Esophagus muscularis mucosa (tissue), 4 donors: Measurements from ENCODE around the gene LRFN5. TPM values are rescaled to one million over a fixed set of nuclear protein-coding genes. Genes with fewer than 3 reads are reported as not detected.

Source experiments
- DNase-seq: peaks from one replicate; pipeline ENCODE4 v3.0.0-alpha.2; 2017; ENCODE audit errors: extremely low spot score
- H3K27ac ChIP-seq, 4 donors: fragments of 200-600 bp; sonication (generic); replicated peaks in 1 of 4; 1 replicate in 3 of 4; 2 replicates in 1 of 4; pipeline ENCODE4 v1.5.1; 2016 to 2019; ENCODE audit warnings: mild to moderate bottlenecking in 1 of 4
- H3K27me3 ChIP-seq, 4 donors: fragments of 200-600 bp; sonication (generic); one replicate each; pipeline versions ENCODE4 v1.5.1 to v1.6.0; 2016 to 2019
- H3K36me3 ChIP-seq, 4 donors: fragments of 200-600 bp; sonication (generic); one replicate each; pipeline ENCODE4 v1.5.1; 2016 to 2019
- H3K4me1 ChIP-seq, 4 donors: fragments of 200-600 bp; sonication (generic); one replicate each; pipeline ENCODE4 v1.5.1; 2016 to 2019
- H3K4me3 ChIP-seq, 4 donors: fragments of 200-600 bp; sonication (generic); 1 replicate in 2 of 4; 2 replicates in 2 of 4; pipeline ENCODE4 v1.5.1; 2016 to 2019; ENCODE audit warnings: mild to moderate bottlenecking in 4 of 4, moderate library complexity in 1 of 4
- H3K9me3 ChIP-seq, 4 donors: fragments of 200-600 bp; sonication (generic); 1 replicate in 3 of 4; 2 replicates in 1 of 4; pipeline ENCODE4 v1.5.1; 2016 to 2019
- EP300 ChIP-seq: sonication (generic); formaldehyde crosslinking; IDR thresholded peaks from one replicate; pipeline ENCODE4 v1.6.1; 2017; ENCODE audit warnings: antibody characterized with exemption
- POLR2A ChIP-seq: fragments of 450-650 bp; IDR thresholded peaks from one replicate; pipeline ENCODE4 v1.6.1; 2017; ENCODE audit warnings: antibody characterized with exemption, moderate library complexity, mild to moderate bottlenecking, low read depth
- POLR2AphosphoS5 ChIP-seq, 2 donors: sonication (generic); formaldehyde crosslinking; IDR thresholded peaks; one replicate each; pipeline ENCODE4 v1.6.1; 2017; ENCODE audit warnings: antibody characterized with exemption in 2 of 2
- WGBS: methylation state at CpG from one replicate; pipeline ENCODE4 v1.1.5; 2018; 5-methylcytosine and 5-hydroxymethylcytosine counted together
- intact Hi-C: fragments of 100-400 bp; cut with DNase I; formaldehyde crosslinking; loops from one replicate; pipeline ENCODE4 v1.15.1; 2023
- total RNA-seq, 4 donors: library from RNA; depleted of rRNA; stranded (reverse); fragments of >200 nt; gene quantifications; one replicate each; pipeline versions ENCODE4 v1.1.0 to v1.2.1, GENCODE V29; 2016
- TF ChIP-seq, protein P1 (sequence below), 3 experiments: fragments of 200-600 bp in 2 of 3; fragments of 450-650 bp in 1 of 3; sonication (generic) in 2 of 3; IDR thresholded peaks; one replicate each; pipeline ENCODE4 v1.5.1; 2017 to 2019; ENCODE audit warnings: antibody characterized with exemption in 3 of 3, mild to moderate bottlenecking in 2 of 3, moderate library complexity in 1 of 3

Gene LRFN5
- total RNA-seq, 4 donors from 2014 or later: 2.1 to 4.6 (median 3.3) TPM

GRCh38 chr14:41644606-41645005, 37.9 kb downstream of the LRFN5 start:
- intact Hi-C loops: no loop called here
- H3K36me3 ChIP-seq: no peaks in the 10 kb centered on the region
- no peaks in the 10 kb centered on the region for H3K9me3 ChIP-seq
- TF ChIP-seq, protein P1, sequence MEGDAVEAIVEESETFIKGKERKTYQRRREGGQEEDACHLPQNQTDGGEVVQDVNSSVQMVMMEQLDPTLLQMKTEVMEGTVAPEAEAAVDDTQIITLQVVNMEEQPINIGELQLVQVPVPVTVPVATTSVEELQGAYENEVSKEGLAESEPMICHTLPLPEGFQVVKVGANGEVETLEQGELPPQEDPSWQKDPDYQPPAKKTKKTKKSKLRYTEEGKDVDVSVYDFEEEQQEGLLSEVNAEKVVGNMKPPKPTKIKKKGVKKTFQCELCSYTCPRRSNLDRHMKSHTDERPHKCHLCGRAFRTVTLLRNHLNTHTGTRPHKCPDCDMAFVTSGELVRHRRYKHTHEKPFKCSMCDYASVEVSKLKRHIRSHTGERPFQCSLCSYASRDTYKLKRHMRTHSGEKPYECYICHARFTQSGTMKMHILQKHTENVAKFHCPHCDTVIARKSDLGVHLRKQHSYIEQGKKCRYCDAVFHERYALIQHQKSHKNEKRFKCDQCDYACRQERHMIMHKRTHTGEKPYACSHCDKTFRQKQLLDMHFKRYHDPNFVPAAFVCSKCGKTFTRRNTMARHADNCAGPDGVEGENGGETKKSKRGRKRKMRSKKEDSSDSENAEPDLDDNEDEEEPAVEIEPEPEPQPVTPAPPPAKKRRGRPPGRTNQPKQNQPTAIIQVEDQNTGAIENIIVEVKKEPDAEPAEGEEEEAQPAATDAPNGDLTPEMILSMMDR (IDR thresholded peaks at IDR 0.05): no peak
- no peak for TF ChIP-seq EP300
- TF ChIP-seq POLR2A: no peak
- no peak for TF ChIP-seq POLR2AphosphoS5 (IDR thresholded peaks at IDR 0.05)
- DNase-seq: no peak
- 97% methylated on average over 1 of the region's 1 CpG for WGBS
- no peaks in the 10 kb centered on the region for H3K27me3 ChIP-seq
- no peak overlapping the region for H3K4me3 ChIP-seq
- no peaks in the 10 kb centered on the region for H3K4me1 ChIP-seq
- H3K27ac ChIP-seq: no peak overlapping the region

GRCh38 chr14:41650802-41651201, 44.1 kb downstream of the LRFN5 start:
- TF ChIP-seq POLR2AphosphoS5 (IDR thresholded peaks at IDR 0.05): no peak
- TF ChIP-seq, protein P1 (IDR thresholded peaks at IDR 0.05): no peak
- TF ChIP-seq EP300: no peak
- TF ChIP-seq POLR2A: no peak
- intact Hi-C loops: no loop called here
- 85% methylated on average over 1 of the region's 1 CpG for WGBS

GRCh38 chr14:41654196-41654595, 47.5 kb downstream of the LRFN5 start:
- Histone ChIP-seq H3K36me3 (no peaks in the 10 kb centered on the region), H3K4me3 (no peak overlapping the region), H3K27me3 (no peaks in the 10 kb centered on the region), H3K9me3 (no peaks in the 10 kb centered on the region), H3K27ac (no peak overlapping the region), H3K4me1 (no peaks in the 10 kb centered on the region)
- intact Hi-C loops: no loop called here
- DNase-seq: no peak
- TF ChIP-seq, protein P1 (IDR thresholded peaks at IDR 0.05): no peak
- TF ChIP-seq POLR2AphosphoS5 (IDR thresholded peaks at IDR 0.05): no peak
- TF ChIP-seq EP300: no peak
- WGBS: 75% methylated on average over 1 of the region's 1 CpG

More at GRCh38 chr14:41650802-41651201, 44.1 kb downstream of the LRFN5 start:
- H3K4me1 ChIP-seq: no peaks in the 10 kb centered on the region
- H3K4me3 ChIP-seq: no peak overlapping the region
- H3K27ac ChIP-seq: no peak overlapping the region
- no peaks in the 10 kb centered on the region for H3K36me3 ChIP-seq
- H3K27me3 ChIP-seq: no peaks in the 10 kb centered on the region
- no peak for DNase-seq
- H3K9me3 ChIP-seq: no peaks in the 10 kb centered on the region

DNA sequence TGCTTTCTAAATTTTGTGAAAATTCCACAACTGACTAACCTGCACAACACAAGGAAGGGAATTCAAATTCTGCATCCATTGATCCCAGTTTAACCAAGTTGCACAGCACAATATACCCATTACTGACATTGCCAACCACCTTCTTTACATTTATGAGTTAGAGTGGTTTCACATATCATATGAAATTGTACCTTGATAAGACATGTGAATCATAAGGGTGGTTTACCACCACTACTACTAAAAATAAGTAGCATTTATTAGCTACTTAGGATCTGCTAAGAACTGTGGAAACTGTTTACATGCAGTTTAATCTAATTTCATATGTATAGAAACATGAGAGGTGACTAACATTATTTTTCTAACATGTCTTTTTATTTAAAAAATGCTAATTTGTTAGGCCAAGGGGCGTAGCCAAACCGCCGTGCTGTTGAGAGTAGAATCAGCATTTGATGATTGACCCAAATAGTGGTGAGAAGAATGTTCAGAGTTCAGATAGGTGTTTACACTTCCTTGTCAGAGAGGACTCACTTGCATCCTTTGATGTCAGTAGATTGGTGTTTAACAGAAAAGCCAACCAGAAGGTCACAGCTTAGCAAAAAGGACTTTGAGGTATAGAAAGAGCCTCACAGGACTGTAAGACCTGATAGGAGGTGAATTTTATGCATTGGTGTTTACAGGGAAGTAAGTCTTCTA, 56.2 kb downstream of the LRFN5 start:
- Histone ChIP-seq H3K4me1 (no peaks in the 10 kb centered on the region), H3K27ac (no peak overlapping the region), H3K4me3 (no peak overlapping the region), H3K27me3 (no peaks in the 10 kb centered on the region), H3K36me3 (no peaks in the 10 kb centered on the region), H3K9me3 (no peaks in the 10 kb centered on the region)
- intact Hi-C loops: no loop called here
- TF ChIP-seq, protein P1 (IDR thresholded peaks at IDR 0.05): no peak
- no peak for TF ChIP-seq POLR2A
- TF ChIP-seq POLR2AphosphoS5 (IDR thresholded peaks at IDR 0.05): no peak
- no peak for TF ChIP-seq EP300
- WGBS: 86% methylated on average over 3 of the region's 3 CpGs
- DNase-seq: no peak

DNA sequence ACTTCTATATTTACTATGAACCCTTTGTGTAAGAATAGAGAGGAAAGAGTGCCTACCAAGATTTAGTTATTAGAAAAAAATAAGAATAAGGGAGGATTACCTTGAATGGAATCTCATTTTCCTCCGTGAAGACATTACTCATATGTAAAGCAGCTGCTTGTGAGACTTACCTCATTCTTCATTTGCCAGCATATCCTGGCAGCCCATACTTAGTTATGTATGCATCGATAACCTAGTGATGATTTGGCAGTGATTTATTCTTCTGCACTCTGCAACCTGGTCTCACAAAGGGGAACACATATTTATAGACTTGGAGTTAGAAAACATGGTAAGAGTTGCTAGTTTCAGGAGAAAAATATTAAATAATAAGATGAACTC, 56.8 kb downstream of the LRFN5 start:
- TF ChIP-seq, protein P1 (IDR thresholded peaks at IDR 0.05): no peak
- TF ChIP-seq POLR2AphosphoS5 (IDR thresholded peaks at IDR 0.05) (no peak), POLR2A (no peak), EP300 (no peak)
- DNase-seq: no peak
- no peaks in the 10 kb centered on the region for H3K27me3 ChIP-seq
- 37% methylated on average over 2 of the region's 2 CpGs for WGBS
- H3K27ac ChIP-seq: no peak overlapping the region
- no peak overlapping the region for H3K4me3 ChIP-seq
- intact Hi-C loops: no loop called here
- no peaks in the 10 kb centered on the region for H3K4me1 ChIP-seq
- no peaks in the 10 kb centered on the region for H3K9me3 ChIP-seq
- no peaks in the 10 kb centered on the region for H3K36me3 ChIP-seq
